ENCODE measurements around the gene REXO2.

The REXO2 gene

GRCh38 chr11:114442536-114442935, 3.3 kb downstream of the REXO2 start:
- Histone ChIP-seq H3K36me3 (no peaks in the 10 kb centered on the region), H3K4me1 (ENCODE audit: control insufficient read depth in 1 of 2, insufficient read depth in 1 of 2, low read depth in 1 of 2, low read length in 1 of 2) (peaks cover 10 to 13% of the 10 kb centered on the region in 2 experiments), H3K27me3 (no peaks in the 10 kb centered on the region), H3K9me3 (no peaks in the 10 kb centered on the region), H3K4me3 (ENCODE audit: low read depth in 1 of 2, low read length in 1 of 2) (no peak overlapping the region), H3K27ac (no peak overlapping the region)
- TF ChIP-seq, protein P1, sequence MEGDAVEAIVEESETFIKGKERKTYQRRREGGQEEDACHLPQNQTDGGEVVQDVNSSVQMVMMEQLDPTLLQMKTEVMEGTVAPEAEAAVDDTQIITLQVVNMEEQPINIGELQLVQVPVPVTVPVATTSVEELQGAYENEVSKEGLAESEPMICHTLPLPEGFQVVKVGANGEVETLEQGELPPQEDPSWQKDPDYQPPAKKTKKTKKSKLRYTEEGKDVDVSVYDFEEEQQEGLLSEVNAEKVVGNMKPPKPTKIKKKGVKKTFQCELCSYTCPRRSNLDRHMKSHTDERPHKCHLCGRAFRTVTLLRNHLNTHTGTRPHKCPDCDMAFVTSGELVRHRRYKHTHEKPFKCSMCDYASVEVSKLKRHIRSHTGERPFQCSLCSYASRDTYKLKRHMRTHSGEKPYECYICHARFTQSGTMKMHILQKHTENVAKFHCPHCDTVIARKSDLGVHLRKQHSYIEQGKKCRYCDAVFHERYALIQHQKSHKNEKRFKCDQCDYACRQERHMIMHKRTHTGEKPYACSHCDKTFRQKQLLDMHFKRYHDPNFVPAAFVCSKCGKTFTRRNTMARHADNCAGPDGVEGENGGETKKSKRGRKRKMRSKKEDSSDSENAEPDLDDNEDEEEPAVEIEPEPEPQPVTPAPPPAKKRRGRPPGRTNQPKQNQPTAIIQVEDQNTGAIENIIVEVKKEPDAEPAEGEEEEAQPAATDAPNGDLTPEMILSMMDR (IDR thresholded peaks at IDR 0.05) = no peak

DNA sequence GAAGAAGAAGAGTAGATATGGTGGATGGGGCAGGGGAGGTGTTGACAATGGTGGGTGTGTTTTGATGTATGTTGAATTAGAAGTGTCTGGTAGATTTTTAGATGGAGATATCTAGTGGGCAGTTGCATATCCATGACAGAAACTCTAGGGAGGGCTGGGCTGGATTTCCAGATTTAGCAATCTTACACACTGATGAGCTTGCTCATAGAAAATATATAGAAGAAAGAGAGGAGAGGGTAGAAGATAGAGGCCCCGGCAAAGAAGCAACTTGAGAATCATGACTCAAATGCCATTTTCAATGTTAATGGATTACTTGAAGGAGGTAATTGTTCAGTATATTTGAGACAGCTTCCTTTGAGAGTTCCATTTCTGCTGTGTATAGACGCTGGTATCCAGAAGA, 8.2 kb downstream of the REXO2 start:
- peaks cover 8% of the 10 kb centered on the region for H3K36me3 ChIP-seq
- H3K4me1 ChIP-seq (ENCODE audit: control insufficient read depth in 1 of 2, insufficient read depth in 1 of 2, low read depth in 1 of 2, low read length in 1 of 2) = no peaks in the 10 kb centered on the region
- TF ChIP-seq, protein P1 (IDR thresholded peaks at IDR 0.05) = no peak
- H3K27ac ChIP-seq = no peak overlapping the region
- H3K4me3 ChIP-seq (ENCODE audit: low read depth in 1 of 2, low read length in 1 of 2) = no peak overlapping the region
- H3K9me3 ChIP-seq = no peaks in the 10 kb centered on the region
- H3K27me3 ChIP-seq = no peaks in the 10 kb centered on the region

- no peaks in the 10 kb centered on the region for H3K4me1 ChIP-seq (ENCODE audit: control insufficient read depth in 1 of 2, insufficient read depth in 1 of 2, low read depth in 1 of 2, low read length in 1 of 2)
- TF ChIP-seq, protein P1 (IDR thresholded peaks at IDR 0.05) = no peak
- H3K27ac ChIP-seq = no peak overlapping the region
Observed at GRCh38 chr11:114447892-114448291, 8.6 kb downstream of the REXO2 start.

GRCh38 chr11:114448749-114449482, 9.6 kb downstream of the REXO2 start:
- Histone ChIP-seq H3K36me3 (peaks cover 8% of the 10 kb centered on the region), H3K4me3 (ENCODE audit: low read depth in 1 of 2, low read length in 1 of 2) (no peak overlapping the region), H3K27ac (no peak overlapping the region), H3K27me3 (no peaks in the 10 kb centered on the region), H3K4me1 (ENCODE audit: control insufficient read depth in 1 of 2, insufficient read depth in 1 of 2, low read depth in 1 of 2, low read length in 1 of 2) (no peaks in the 10 kb centered on the region), H3K9me3 (no peaks in the 10 kb centered on the region)
- TF ChIP-seq, protein P1 (IDR thresholded peaks at IDR 0.05) = no peak

More at GRCh38 chr11:114447892-114448291, 8.6 kb downstream of the REXO2 start:
- H3K4me3 ChIP-seq (ENCODE audit: low read depth in 1 of 2, low read length in 1 of 2) = no peak overlapping the region
- no peaks in the 10 kb centered on the region for H3K27me3 ChIP-seq
- no peaks in the 10 kb centered on the region for H3K9me3 ChIP-seq
- peaks cover 8% of the 10 kb centered on the region for H3K36me3 ChIP-seq

DNA sequence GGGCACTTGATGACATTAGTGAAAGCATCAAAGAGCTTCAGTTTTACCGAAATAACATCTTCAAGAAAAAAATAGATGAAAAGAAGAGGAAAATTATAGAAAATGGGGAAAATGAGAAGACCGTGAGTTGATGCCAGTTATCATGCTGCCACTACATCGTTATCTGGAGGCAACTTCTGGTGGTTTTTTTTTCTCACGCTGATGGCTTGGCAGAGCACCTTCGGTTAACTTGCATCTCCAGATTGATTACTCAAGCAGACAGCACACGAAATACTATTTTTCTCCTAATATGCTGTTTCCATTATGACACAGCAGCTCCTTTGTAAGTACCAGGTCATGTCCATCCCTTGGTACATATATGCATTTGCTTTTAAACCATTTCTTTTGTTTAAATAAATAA, 10.6 kb downstream of the REXO2 start:
- Histone ChIP-seq H3K36me3 (peaks cover 8% of the 10 kb centered on the region), H3K4me1 (ENCODE audit: control insufficient read depth in 1 of 2, insufficient read depth in 1 of 2, low read depth in 1 of 2, low read length in 1 of 2) (no peaks in the 10 kb centered on the region), H3K4me3 (ENCODE audit: low read depth in 1 of 2, low read length in 1 of 2) (no peak overlapping the region), H3K27ac (no peak overlapping the region), H3K9me3 (no peaks in the 10 kb centered on the region), H3K27me3 (no peaks in the 10 kb centered on the region)
- TF ChIP-seq, protein P1 (IDR thresholded peaks at IDR 0.05) = no peak
